HL-60 (cell line): ENCODE data around the gene ETV6.

Experiments
- DNase-seq, 2 experiments: peaks; one replicate each; pipeline ENCODE4 v3.0.0-alpha.2; 2010 to 2020; ENCODE audit warnings: low read depth in 1 of 2, low spot score in 1 of 2
- H3K27ac ChIP-seq: fragments of 250-450 bp; sonication (Bioruptor Pico); replicated peaks from 2 replicates; pipeline ENCODE4 v1.5.1; 2020; ENCODE audit warnings: mild to moderate bottlenecking, moderate library complexity
- H3K27me3 ChIP-seq: fragments of 250-450 bp; sonication (Bioruptor Pico); 2 replicates; pipeline ENCODE4 v1.5.1; 2021; ENCODE audit warnings: mild to moderate bottlenecking, moderate library complexity; ENCODE audit not compliant: insufficient read depth, poor library complexity, severe bottlenecking
- H3K4me3 ChIP-seq: replicated peaks from 2 replicates; pipeline ENCODE4 v1.5.1; 2011; ENCODE audit warnings: mild to moderate bottlenecking, control low read depth, low read length; ENCODE audit not compliant: insufficient read depth
- GABPA ChIP-seq: IDR thresholded peaks from 2 replicates; pipeline ENCODE4 v1.6.1; 2012; ENCODE audit warnings: low read depth
- POLR2AphosphoS5 ChIP-seq: IDR thresholded peaks from 2 replicates; pipeline ENCODE4 v1.6.1; 2012; ENCODE audit warnings: low read depth
- REST ChIP-seq: IDR thresholded peaks from 2 replicates; pipeline ENCODE4 v1.6.1; 2012; ENCODE audit warnings: low read depth; ENCODE audit not compliant: insufficient replicate concordance
- SPI1 ChIP-seq: IDR thresholded peaks from 2 replicates; pipeline ENCODE4 v1.6.1; 2012; ENCODE audit warnings: low read depth, mild to moderate bottlenecking, borderline replicate concordance
- TF ChIP-seq, protein P1 (sequence below): IDR thresholded peaks from one replicate; pipeline ENCODE4 v1.5.1; 2011; ENCODE audit warnings: low read length, control low read depth, inconsistent platforms; ENCODE audit not compliant: insufficient read depth

The ETV6 gene

GRCh38 chr12:11795913-11796459, 146.5 kb downstream of the ETV6 start:
- H3K4me3 ChIP-seq, result no peak overlapping the region
- DNase-seq, result no peak
- no peak for TF ChIP-seq SPI1
- TF ChIP-seq REST, result no peak
- no peak for TF ChIP-seq POLR2AphosphoS5
- TF ChIP-seq GABPA, result no peak
- TF ChIP-seq, protein P1, sequence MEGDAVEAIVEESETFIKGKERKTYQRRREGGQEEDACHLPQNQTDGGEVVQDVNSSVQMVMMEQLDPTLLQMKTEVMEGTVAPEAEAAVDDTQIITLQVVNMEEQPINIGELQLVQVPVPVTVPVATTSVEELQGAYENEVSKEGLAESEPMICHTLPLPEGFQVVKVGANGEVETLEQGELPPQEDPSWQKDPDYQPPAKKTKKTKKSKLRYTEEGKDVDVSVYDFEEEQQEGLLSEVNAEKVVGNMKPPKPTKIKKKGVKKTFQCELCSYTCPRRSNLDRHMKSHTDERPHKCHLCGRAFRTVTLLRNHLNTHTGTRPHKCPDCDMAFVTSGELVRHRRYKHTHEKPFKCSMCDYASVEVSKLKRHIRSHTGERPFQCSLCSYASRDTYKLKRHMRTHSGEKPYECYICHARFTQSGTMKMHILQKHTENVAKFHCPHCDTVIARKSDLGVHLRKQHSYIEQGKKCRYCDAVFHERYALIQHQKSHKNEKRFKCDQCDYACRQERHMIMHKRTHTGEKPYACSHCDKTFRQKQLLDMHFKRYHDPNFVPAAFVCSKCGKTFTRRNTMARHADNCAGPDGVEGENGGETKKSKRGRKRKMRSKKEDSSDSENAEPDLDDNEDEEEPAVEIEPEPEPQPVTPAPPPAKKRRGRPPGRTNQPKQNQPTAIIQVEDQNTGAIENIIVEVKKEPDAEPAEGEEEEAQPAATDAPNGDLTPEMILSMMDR, result no peak
- peak overlapping the region; percentile 98 for H3K27ac ChIP-seq
- no peaks in the 10 kb centered on the region for H3K27me3 ChIP-seq

- H3K4me3 ChIP-seq, result no peak overlapping the region
Observed at GRCh38 chr12:11797317-11797913, 147.9 kb downstream of the ETV6 start.

More at GRCh38 chr12:11797317-11797913, 147.9 kb downstream of the ETV6 start:
- H3K27me3 ChIP-seq, result no peaks in the 10 kb centered on the region
- TF ChIP-seq SPI1 (no peak), REST (no peak), POLR2AphosphoS5 (peak; percentile 86), GABPA (no peak)
- TF ChIP-seq, protein P1, result no peak
- peak overlapping the region; percentile 98 for H3K27ac ChIP-seq
- peak; percentile 64 to 87 for DNase-seq
